DMS153 treated with DMSO at 0.1 percent for 48 hours (cell line): ENCODE data around the gene UBE2E1.
"Not testable (repeated sequence)": the region's sequence is repeated elsewhere in the genome, so short reads cannot be mapped to it uniquely, and the experiment has no call there.

Experiments
- DNase-seq: peaks from one replicate; lab custom pipeline; 2025; ENCODE audit not compliant: unreplicated experiment; lab: John Stamatoyannopoulos, UW

The UBE2E1 gene

GRCh38 chr3:23877329-23877980 is 71.7 kb downstream of the UBE2E1 start:
- no peak for DNase-seq

- DNase-seq = no peak
These were observed 73.7 kb downstream of the UBE2E1 start for GRCh38 chr3:23879485-23879884.

DNA sequence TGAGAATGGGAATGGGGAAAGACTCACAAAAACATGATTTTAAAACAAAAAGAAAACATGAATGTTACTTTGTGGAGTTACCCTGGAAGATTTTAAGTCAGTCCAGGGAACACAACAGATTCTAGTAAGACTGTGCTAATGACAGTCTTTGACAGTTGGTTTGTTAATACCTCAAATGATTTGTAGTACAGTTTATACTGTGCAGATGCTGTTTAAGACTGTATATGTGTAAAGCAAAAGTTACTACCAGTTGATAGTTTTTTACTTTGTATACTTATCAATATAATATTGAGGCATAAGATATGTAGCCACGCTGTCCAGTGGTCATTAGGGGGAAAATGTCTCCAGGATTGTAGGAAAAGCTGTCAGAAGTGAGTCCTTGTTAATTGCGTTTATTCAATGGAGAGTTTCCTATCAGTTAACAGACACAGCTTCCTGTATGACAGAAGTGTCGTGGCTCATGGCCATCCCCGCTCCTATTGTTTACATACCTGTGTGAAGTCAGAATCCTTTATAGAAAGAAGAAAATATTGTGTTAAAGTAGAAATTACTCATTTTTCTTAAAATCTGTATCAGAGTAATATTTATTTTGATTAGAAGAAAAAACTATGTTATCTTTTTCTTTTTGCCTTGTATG is 75.1 kb downstream of the UBE2E1 start:
- DNase-seq = no peak

DNA sequence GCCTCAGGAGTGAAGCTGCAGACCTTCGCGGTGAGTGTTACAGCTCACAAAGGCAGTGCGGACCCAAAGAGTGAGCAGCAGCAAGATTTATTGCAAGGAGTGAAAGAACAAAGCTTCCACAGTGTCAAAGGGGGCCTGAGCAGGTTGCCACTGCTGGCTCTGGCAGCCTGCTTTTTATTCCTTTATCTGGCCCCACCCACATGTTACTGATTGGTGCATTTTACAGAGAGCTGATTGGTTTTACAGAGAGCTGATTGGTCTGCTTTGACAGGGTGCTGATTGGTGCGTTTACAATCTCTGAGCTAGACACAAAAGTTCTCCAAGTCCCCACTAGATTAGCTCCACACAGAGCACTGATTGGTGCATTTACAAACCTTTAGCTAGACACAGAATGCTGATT is 76.2 kb downstream of the UBE2E1 start:
- DNase-seq = not testable (repeated sequence)

- DNase-seq = no peak
These were observed 76.7 kb downstream of the UBE2E1 start for GRCh38 chr3:23882487-23882918.

- no peak for DNase-seq
These were observed 78.7 kb downstream of the UBE2E1 start for GRCh38 chr3:23884481-23884880.

DNA sequence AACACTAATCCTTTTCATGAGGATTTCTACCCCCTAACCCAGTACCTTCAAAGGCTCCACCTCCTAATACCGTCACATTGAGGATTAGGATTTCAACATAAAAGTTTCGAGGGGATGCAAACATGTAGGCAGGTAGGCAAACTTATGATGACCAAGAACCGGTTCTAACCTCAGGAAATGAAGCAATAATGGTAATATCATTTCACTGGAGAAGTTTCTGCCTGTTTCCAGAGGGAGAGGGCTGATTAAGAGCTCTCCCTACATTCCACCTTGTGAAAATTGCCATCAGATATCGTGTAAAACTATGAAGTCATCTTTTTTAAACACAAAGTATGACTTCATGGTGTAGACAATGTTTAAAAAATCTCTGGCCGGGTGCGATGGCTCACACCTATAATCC is 79.5 kb downstream of the UBE2E1 start:
- DNase-seq = no peak

DNA sequence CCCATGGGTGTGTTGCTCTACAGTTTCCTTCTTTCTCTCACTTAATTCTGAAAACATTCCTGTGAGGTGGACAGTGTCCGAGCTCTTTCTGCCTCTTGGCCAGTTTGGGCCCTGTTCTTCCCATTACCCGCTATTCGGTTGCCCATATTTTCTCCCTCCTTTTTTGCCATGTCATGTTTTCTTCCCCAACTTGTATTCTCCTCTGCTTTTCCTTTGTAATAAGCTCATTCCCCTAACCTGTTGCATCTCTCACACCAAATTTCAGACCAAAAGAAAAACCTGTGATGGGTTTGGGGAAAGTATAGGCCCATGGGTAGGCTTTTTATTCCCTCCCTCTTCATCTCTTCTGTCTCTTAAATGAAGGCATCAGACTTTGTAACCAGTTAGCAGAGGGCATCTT is 80.6 kb downstream of the UBE2E1 start:
- no peak for DNase-seq

- no peak for DNase-seq
These were observed 83.0 kb downstream of the UBE2E1 start for GRCh38 chr3:23888617-23889228.

- no peak for DNase-seq
These were observed 83.6 kb downstream of the UBE2E1 start for GRCh38 chr3:23889386-23889785.

- no peak for DNase-seq
These were observed 84.2 kb downstream of the UBE2E1 start for GRCh38 chr3:23889950-23890349.

- no peak for DNase-seq
These were observed 88.7 kb downstream of the UBE2E1 start for GRCh38 chr3:23894254-23895061.

GRCh38 chr3:23895181-23895580 is 89.4 kb downstream of the UBE2E1 start:
- DNase-seq = no peak

- DNase-seq = no peak
These were observed 95.0 kb downstream of the UBE2E1 start for GRCh38 chr3:23900744-23901143.

- no peak for DNase-seq
These were observed 98.8 kb downstream of the UBE2E1 start for GRCh38 chr3:23904545-23904944.

DNA sequence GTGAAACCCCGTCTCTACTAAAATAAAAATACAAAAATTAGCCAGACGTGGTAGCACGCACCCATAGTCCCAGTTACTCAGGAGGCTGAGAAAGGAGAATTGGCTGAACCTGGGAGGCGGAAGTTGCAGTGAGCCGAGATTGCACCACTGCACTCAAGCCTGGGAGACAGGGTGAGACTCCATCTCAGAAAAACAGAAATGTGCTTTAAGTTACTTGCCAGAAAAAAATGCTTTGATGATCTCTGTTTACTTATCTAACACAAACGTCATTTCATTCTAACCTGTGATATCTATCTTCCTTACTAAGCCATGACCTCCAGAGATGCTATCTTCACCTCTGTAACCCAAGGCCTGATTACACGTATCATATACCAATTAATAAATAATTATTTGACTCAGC is 103.6 kb downstream of the UBE2E1 start:
- DNase-seq = no peak

DNA sequence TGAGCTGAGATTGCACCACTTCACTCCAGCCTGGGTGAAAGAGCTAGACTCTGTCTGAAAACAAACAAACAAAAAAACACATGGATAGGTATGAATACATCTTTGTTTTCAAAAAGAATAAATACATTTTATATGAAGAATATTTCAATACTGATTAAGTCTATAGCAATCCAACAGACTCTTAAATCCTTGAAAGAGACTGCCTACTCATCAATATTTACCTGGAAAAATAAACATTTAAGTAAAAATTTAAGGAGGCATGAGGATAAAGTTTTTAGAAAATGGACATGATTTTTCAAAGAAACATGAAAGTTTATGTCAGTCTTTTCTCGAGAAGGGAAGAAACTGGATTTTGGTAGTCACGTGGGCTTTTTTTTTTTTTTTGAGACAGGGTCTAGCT is 105.6 kb downstream of the UBE2E1 start:
- no peak for DNase-seq

DNA sequence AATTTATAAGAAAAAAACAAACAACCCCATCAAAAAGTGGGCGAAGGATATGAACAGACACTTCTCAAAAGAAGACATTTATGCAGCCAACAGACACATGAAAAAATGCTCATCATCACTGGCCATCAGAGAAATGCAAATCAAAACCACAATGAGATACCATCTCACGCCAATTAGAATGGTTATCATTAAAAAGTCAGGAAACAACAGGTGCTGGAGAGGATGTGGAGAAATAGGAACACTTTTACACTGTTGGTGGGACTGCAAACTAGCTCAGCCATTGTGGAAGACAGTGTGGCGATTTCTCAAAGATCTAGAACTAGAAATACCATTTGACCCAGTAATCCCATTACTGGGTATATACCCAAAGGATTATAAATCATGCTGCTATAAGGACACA is 106.6 kb downstream of the UBE2E1 start:
- DNase-seq = not testable (repeated sequence)

- no peak for DNase-seq
These were observed 107.4 kb downstream of the UBE2E1 start for GRCh38 chr3:23913182-23913581.

DNA sequence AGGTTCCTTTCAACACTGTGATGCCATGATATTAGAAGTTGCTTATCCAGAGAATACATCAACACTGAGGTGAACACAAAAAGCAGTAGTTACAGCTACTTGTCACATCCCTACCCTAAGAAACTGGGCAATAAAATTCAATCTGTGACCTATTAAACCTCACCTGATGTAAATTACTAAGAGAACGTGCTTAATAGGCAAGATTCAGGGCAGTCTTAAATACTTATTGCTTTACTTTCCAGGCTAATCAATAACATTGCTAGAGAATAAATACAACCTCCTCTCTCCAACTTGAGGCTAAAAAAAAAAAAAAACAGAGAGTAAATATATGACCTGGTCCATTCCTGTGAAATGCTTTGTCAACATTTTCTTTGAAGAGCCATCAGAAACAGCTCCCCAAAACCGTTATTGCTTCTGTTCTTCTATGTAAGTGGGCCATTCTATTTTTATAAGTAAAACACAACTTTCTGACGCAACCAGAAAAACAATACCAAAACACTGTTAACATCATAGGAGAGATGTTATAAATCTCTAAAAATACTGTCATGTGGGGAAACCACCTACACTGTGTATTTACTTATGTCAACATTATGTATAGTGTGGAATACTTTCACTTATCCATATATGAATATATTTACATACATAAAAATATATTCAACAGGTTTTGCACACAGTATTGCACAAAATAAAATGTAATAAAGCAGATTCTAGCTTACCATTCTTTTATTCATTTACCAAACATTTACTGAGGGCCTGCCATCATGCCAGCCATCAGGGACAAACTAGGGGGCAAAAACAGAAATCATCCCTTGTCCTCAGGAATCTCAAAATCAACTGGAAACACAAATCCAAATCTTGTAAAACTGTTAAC is 108.4 kb downstream of the UBE2E1 start:
- DNase-seq = no peak
